ENCODE results near the gene ARHGAP8. TPM values are rescaled to one million over a fixed set of nuclear protein-coding genes. Genes with fewer than 3 reads are reported as not detected.
A peak's percentile ranks its signal among the peaks of the same experiment; 100 is the strongest.
"Not testable (repeated sequence)": the region's sequence is repeated elsewhere in the genome, so short reads cannot be mapped to it uniquely, and the experiment has no call there.

The ARHGAP8 gene
- total and polyA plus RNA-seq, 10 donors = 2.7 to 71.6 (median 19.7) TPM

GRCh38 chr22:44741929-44742328, 10.4 kb upstream of the ARHGAP8 start:
- no peak overlapping the region for H3K4me3 ChIP-seq
- no peak for TF ChIP-seq CTCF (IDR thresholded peaks at IDR 0.05 in 8 of 11, conservative IDR thresholded peaks at IDR 0.05 in 3 of 11)
- TF ChIP-seq POLR2A (IDR thresholded peaks at IDR 0.05) = no peak
- TF ChIP-seq POLR2AphosphoS5 (IDR thresholded peaks at IDR 0.05) = no peak
- WGBS, 5 donors = 78 to 89% (median 88%) methylated on average over 9 of the region's 9 CpGs
- H3K27me3 ChIP-seq (replicated peaks in 1 of 7) = peaks cover 0 to 10% (median 0%) of the 10 kb centered on the region in 7 donors
- peaks cover 0 to 20% (median 2%) of the 10 kb centered on the region in 6 donors for H3K4me1 ChIP-seq
- intact Hi-C loops (cut with DNase I; ENCODE audit: low total_unique reads) = no loop called here
- H3K27ac ChIP-seq = no peak overlapping the region
- H3K36me3 ChIP-seq = peaks cover 0 to 5% (median 0%) of the 10 kb centered on the region in 6 donors
- no peak for DNase-seq
- H3K9me3 ChIP-seq = no peaks in the 10 kb centered on the region

GRCh38 chr22:44743247-44743646, 9.1 kb upstream of the ARHGAP8 start:
- no peak overlapping the region for H3K27ac ChIP-seq
- intact Hi-C loops (cut with DNase I; ENCODE audit: low total_unique reads) = no loop called here
- H3K27me3 ChIP-seq (replicated peaks in 1 of 7) = peaks cover 0 to 10% (median 0%) of the 10 kb centered on the region in 7 donors
- 85 to 97% (median 89%) methylated on average over 11 of the region's 11 CpGs for WGBS, 5 donors
- peaks cover 0 to 11% (median 2%) of the 10 kb centered on the region in 6 donors for H3K4me1 ChIP-seq
- no peaks in the 10 kb centered on the region for H3K36me3 ChIP-seq
- no peaks in the 10 kb centered on the region for H3K9me3 ChIP-seq
- no peak overlapping the region for H3K4me3 ChIP-seq
- no peak for DNase-seq
- TF ChIP-seq POLR2A (IDR thresholded peaks at IDR 0.05) (no peak), POLR2AphosphoS5 (IDR thresholded peaks at IDR 0.05) (peak in 2 of 3 donors; percentile 36 to 43)

GRCh38 chr22:44743804-44744211, 8.6 kb upstream of the ARHGAP8 start:
- peaks cover 0 to 11% (median 0%) of the 10 kb centered on the region in 7 donors for H3K27me3 ChIP-seq (replicated peaks in 1 of 7)
- no peak for DNase-seq
- no peak overlapping the region for H3K4me3 ChIP-seq
- intact Hi-C loops (cut with DNase I; ENCODE audit: low total_unique reads) = no loop called here
- no peaks in the 10 kb centered on the region for H3K36me3 ChIP-seq
- no peak overlapping the region for H3K27ac ChIP-seq
- H3K4me1 ChIP-seq = peaks cover 0 to 11% (median 2%) of the 10 kb centered on the region in 6 donors
- no peak for TF ChIP-seq POLR2AphosphoS5 (IDR thresholded peaks at IDR 0.05)
- TF ChIP-seq POLR2A (IDR thresholded peaks at IDR 0.05) = no peak
- no peak for TF ChIP-seq CTCF (IDR thresholded peaks at IDR 0.05 in 8 of 11, conservative IDR thresholded peaks at IDR 0.05 in 3 of 11)
- WGBS, 5 donors = 70 to 81% (median 77%) methylated on average over 7 of the region's 7 CpGs
- H3K9me3 ChIP-seq = no peaks in the 10 kb centered on the region

- 50 to 68% (median 63%) methylated on average over 12 to 13 of the region's 13 CpGs for WGBS, 5 donors
- no peak overlapping the region for H3K27ac ChIP-seq
- no peaks in the 10 kb centered on the region for H3K36me3 ChIP-seq
- no peak overlapping the region for H3K4me3 ChIP-seq
- peaks cover 0 to 11% (median 2%) of the 10 kb centered on the region in 6 donors for H3K4me1 ChIP-seq
- intact Hi-C loops (cut with DNase I; ENCODE audit: low total_unique reads) = no loop called here
- TF ChIP-seq POLR2A (IDR thresholded peaks at IDR 0.05) = no peak
- TF ChIP-seq POLR2AphosphoS5 (IDR thresholded peaks at IDR 0.05) = no peak
- TF ChIP-seq CTCF (IDR thresholded peaks at IDR 0.05 in 8 of 11, conservative IDR thresholded peaks at IDR 0.05 in 3 of 11) = no peak
- peaks cover 0 to 26% (median 5%) of the 10 kb centered on the region in 7 donors for H3K27me3 ChIP-seq (replicated peaks in 1 of 7)
- no peak for DNase-seq
- H3K9me3 ChIP-seq = peaks cover 0 to 5% (median 0%) of the 10 kb centered on the region in 8 donors
These were observed 6.3 kb upstream of the ARHGAP8 start for GRCh38 chr22:44745853-44746789.

GRCh38 chr22:44747784-44748127, 4.6 kb upstream of the ARHGAP8 start:
- Histone ChIP-seq H3K27me3 (replicated peaks in 1 of 7) (peaks cover 0 to 42% (median 17%) of the 10 kb centered on the region in 7 donors), H3K27ac (peak overlapping the region in 1 of 8 donors; percentile 18), H3K4me1 (peaks cover 0 to 23% (median 8%) of the 10 kb centered on the region in 6 donors)
- intact Hi-C loops (cut with DNase I; ENCODE audit: low total_unique reads); DNase-seq; H3K36me3 ChIP-seq; H3K9me3 ChIP-seq; H3K4me3 ChIP-seq: not testable (repeated sequence)
- WGBS, 5 donors = 81 to 95% (median 88%) methylated on average over 4 of the region's 4 CpGs
